H9 (cell line): ENCODE results near the gene FHIT. TPM values are rescaled to one million over a fixed set of nuclear protein-coding genes. Genes with fewer than 3 reads are reported as not detected.

Experiments
- DNase-seq: peaks from one replicate; pipeline ENCODE4 v3.0.0-alpha.2; 2017
- H2AFZ ChIP-seq: one replicate; pipeline ENCODE4 v1.6.1; 2013; ENCODE audit warnings: mild to moderate bottlenecking, low read length, control low read depth, moderate library complexity
- H2AK5ac ChIP-seq: 2 replicates; pipeline ENCODE4 v1.6.1; 2013; ENCODE audit warnings: low read length, control low read depth, mixed read lengths; ENCODE audit not compliant: insufficient read length
- H2BK120ac ChIP-seq: one replicate; pipeline ENCODE4 v1.6.1; 2013; ENCODE audit warnings: low read depth, mild to moderate bottlenecking, low read length, control low read depth, inconsistent platforms; ENCODE audit not compliant: poor library complexity, severe bottlenecking
- H2BK12ac ChIP-seq: 2 replicates; pipeline ENCODE4 v1.6.1; 2013; ENCODE audit warnings: low read length, control low read depth, mixed read lengths, low read depth; ENCODE audit not compliant: insufficient read length
- H2BK15ac ChIP-seq: 2 replicates; pipeline ENCODE4 v1.6.1; 2013; ENCODE audit warnings: low read depth, low read length, control low read depth
- H2BK20ac ChIP-seq: one replicate; pipeline ENCODE4 v1.6.1; 2013; ENCODE audit warnings: low read depth, mild to moderate bottlenecking, low read length, control low read depth, inconsistent platforms; ENCODE audit not compliant: poor library complexity, severe bottlenecking
- H2BK5ac ChIP-seq: 2 replicates; pipeline ENCODE4 v1.6.1; 2013; ENCODE audit warnings: low read length, control low read depth, mixed read lengths; ENCODE audit not compliant: insufficient read length
- H3K14ac ChIP-seq: 2 replicates; pipeline ENCODE4 v1.6.1; 2013; ENCODE audit warnings: low read length, control low read depth; ENCODE audit not compliant: insufficient read depth
- H3K18ac ChIP-seq: 2 replicates; pipeline ENCODE4 v1.6.1; 2013; ENCODE audit warnings: low read depth, mild to moderate bottlenecking, mixed read lengths, low read length, control low read depth; ENCODE audit not compliant: insufficient read length
- H3K23ac ChIP-seq: 2 replicates; pipeline ENCODE4 v1.6.1; 2013; ENCODE audit warnings: low read length, control low read depth, mixed read lengths, low read depth; ENCODE audit not compliant: insufficient read length
- H3K23me2 ChIP-seq: 2 replicates; pipeline ENCODE4 v1.6.1; 2013; ENCODE audit warnings: low read depth, mild to moderate bottlenecking, mixed read lengths, low read length, control low read depth; ENCODE audit not compliant: insufficient read length, poor library complexity, severe bottlenecking
- H3K27ac ChIP-seq: 2 replicates; pipeline ENCODE4 v1.5.1; 2013; ENCODE audit warnings: low read length, control low read depth, mixed read lengths, low read depth; ENCODE audit not compliant: insufficient read length
- H3K27me3 ChIP-seq: 2 replicates; pipeline ENCODE4 v1.6.1; 2013; ENCODE audit warnings: low read length, control low read depth, inconsistent platforms; ENCODE audit not compliant: insufficient read depth
- H3K4ac ChIP-seq: 2 replicates; pipeline ENCODE4 v1.6.1; 2013; ENCODE audit warnings: low read depth, mild to moderate bottlenecking, control low read depth, inconsistent platforms, low read length, moderate library complexity
- H3K4me1 ChIP-seq: 2 replicates; pipeline ENCODE4 v1.6.1; 2013; ENCODE audit warnings: low read length, control low read depth, inconsistent platforms; ENCODE audit not compliant: insufficient read depth
- H3K4me2 ChIP-seq: 2 replicates; pipeline ENCODE4 v1.6.1; 2013; ENCODE audit warnings: low read length, control low read depth, mixed read lengths; ENCODE audit not compliant: insufficient read length, insufficient read depth
- H3K56ac ChIP-seq: 2 replicates; pipeline ENCODE4 v1.6.1; 2013; ENCODE audit warnings: low read depth, mild to moderate bottlenecking, mixed read lengths, low read length, control low read depth; ENCODE audit not compliant: insufficient read length
- H3K79me1 ChIP-seq: 2 replicates; pipeline ENCODE4 v1.6.1; 2013; ENCODE audit warnings: low read depth, mild to moderate bottlenecking, moderate library complexity, low read length, control low read depth, inconsistent platforms; ENCODE audit not compliant: insufficient read depth, poor library complexity, severe bottlenecking
- H3K79me2 ChIP-seq: 2 replicates; pipeline ENCODE4 v1.6.1; 2013; ENCODE audit warnings: low read length, control low read depth, inconsistent platforms; ENCODE audit not compliant: insufficient read depth
- H3K9ac ChIP-seq: 2 replicates; pipeline ENCODE4 v1.6.1; 2013; ENCODE audit warnings: low read length, control low read depth, mixed read lengths; ENCODE audit not compliant: insufficient read length; ENCODE audit errors: extremely low read depth
- H3K9me3 ChIP-seq: one replicate; pipeline ENCODE4 v1.6.1; 2013; ENCODE audit warnings: low read depth, low read length, inconsistent platforms; ENCODE audit not compliant: control insufficient read depth
- H3T11ph ChIP-seq: one replicate; pipeline ENCODE4 v1.6.1; 2013; ENCODE audit warnings: mild to moderate bottlenecking, low read length, control low read depth, inconsistent platforms
- H4K20me1 ChIP-seq: one replicate; pipeline ENCODE4 v1.6.1; 2013; ENCODE audit not compliant: control insufficient read depth, insufficient read length, insufficient read depth
- H4K5ac ChIP-seq: 2 replicates; pipeline ENCODE4 v1.6.1; 2013; ENCODE audit warnings: low read depth, mild to moderate bottlenecking, mixed read lengths, low read length, control low read depth; ENCODE audit not compliant: insufficient read length
- H4K8ac ChIP-seq: replicated peaks from 2 replicates; pipeline ENCODE4 v1.6.1; 2013; ENCODE audit warnings: low read length, control low read depth, mixed read lengths, low read depth; ENCODE audit not compliant: insufficient read length
- H4K91ac ChIP-seq: 2 replicates; pipeline ENCODE4 v1.6.1; 2013; ENCODE audit warnings: low read depth, mild to moderate bottlenecking, moderate library complexity, mixed read lengths, low read length, control low read depth; ENCODE audit not compliant: insufficient read length
- H3K27ac Mint-ChIP-seq, 3 experiments: 2 replicates in 2 of 3; 3 replicates in 1 of 3; pipeline ENCODE4 v1.8.0; 2020 to 2021; ENCODE audit warnings: mixed read lengths in 3 of 3, mild to moderate bottlenecking in 1 of 3, moderate library complexity in 1 of 3
- H3K27me3 Mint-ChIP-seq: 2 replicates; pipeline ENCODE4 v1.8.0; 2021; ENCODE audit warnings: low read depth, mild to moderate bottlenecking, moderate library complexity, mixed read lengths
- H3K36me3 Mint-ChIP-seq, 3 experiments: 2 replicates in 2 of 3; 3 replicates in 1 of 3; pipeline ENCODE4 v1.8.0; 2020 to 2021; ENCODE audit warnings: low read depth in 3 of 3, mixed read lengths in 3 of 3; ENCODE audit not compliant: insufficient read depth in 1 of 3
- H3K4me1 Mint-ChIP-seq, 2 experiments: 2 replicates each; pipeline ENCODE4 v1.8.0; 2020; ENCODE audit warnings: mixed read lengths in 2 of 2
- H3K4me3 Mint-ChIP-seq, 2 experiments: 2 replicates in 1 of 2; 3 replicates in 1 of 2; pipeline ENCODE4 v1.8.0; 2020 to 2021; ENCODE audit warnings: mild to moderate bottlenecking in 2 of 2, mixed read lengths in 2 of 2, moderate library complexity in 1 of 2
- H3K9me3 Mint-ChIP-seq, 2 experiments: 2 replicates in 1 of 2; 3 replicates in 1 of 2; pipeline ENCODE4 v1.8.0; 2020; ENCODE audit warnings: mild to moderate bottlenecking in 2 of 2, mixed read lengths in 2 of 2, moderate library complexity in 1 of 2
- CTCF ChIP-seq: fragments of 200-600 bp; sonication (generic); conservative IDR thresholded peaks from 3 replicates; pipeline ENCODE4 v1.8.0; 2021; ENCODE audit warnings: antibody characterized with exemption, mild to moderate bottlenecking
- total RNA-seq: library from RNA; stranded (reverse); gene quantifications from 2 replicates; pipeline ENCODE4 v1.2.1, GENCODE V29; 2021

The FHIT gene
- total RNA-seq, 1 experiment from 2014 or later = 3.0 TPM

DNA sequence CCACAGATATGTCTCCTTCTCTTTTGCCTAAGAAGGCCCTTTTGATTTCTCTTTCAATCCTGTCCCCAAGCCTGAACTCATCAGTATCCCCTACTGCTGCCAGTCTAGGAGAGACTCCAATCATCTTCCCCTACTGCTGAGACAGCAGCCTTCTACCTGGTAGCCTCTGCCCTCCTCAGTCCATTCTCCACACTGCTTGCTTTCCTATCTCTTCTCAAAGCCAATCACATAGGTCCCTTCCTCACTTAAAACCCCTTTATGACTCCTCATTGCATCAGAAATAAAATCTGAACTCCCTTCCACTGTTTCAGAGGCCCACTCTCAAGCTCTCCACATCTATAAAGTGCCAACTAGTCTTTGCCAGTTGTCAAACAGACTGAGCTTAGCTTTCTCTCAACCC lies 1119.6 kb downstream of the FHIT start:
- no peak for TF ChIP-seq CTCF
- Histone ChIP-seq H3K27ac (no peak overlapping the region), H2BK120ac (no peak overlapping the region), H3K27me3 (no peaks in the 10 kb centered on the region), H4K8ac (no peak overlapping the region), H3K79me1 (no peaks in the 10 kb centered on the region), H2BK12ac (no peak overlapping the region), H3K9me3 (no peaks in the 10 kb centered on the region), H3K9ac (no peak overlapping the region), H3K23ac (no peak overlapping the region), H4K20me1 (no peaks in the 10 kb centered on the region), H2BK15ac (no peak overlapping the region), H3K14ac (no peak overlapping the region), H2AFZ (no peak overlapping the region), H2BK5ac (no peak overlapping the region), H3T11ph (no peak overlapping the region), H2AK5ac (no peak overlapping the region), H2BK20ac (no peak overlapping the region), H3K18ac (no peak overlapping the region), H3K4me2 (no peak overlapping the region), H4K91ac (no peak overlapping the region), H3K4ac (no peak overlapping the region), H4K5ac (no peak overlapping the region), H3K56ac (no peak overlapping the region), H3K23me2 (no peaks in the 10 kb centered on the region), H3K4me1 (no peaks in the 10 kb centered on the region), H3K79me2 (no peaks in the 10 kb centered on the region)
- Mint-ChIP-seq H3K9me3 (no peaks in the 10 kb centered on the region), H3K27me3 (no peaks in the 10 kb centered on the region), H3K36me3 (no peaks in the 10 kb centered on the region), H3K27ac (no peak overlapping the region), H3K4me3 (no peak overlapping the region), H3K4me1 (peaks cover 4 to 5% of the 10 kb centered on the region in 2 experiments; a peak in 1 of 4 replicates)
- no peak for DNase-seq
